Neural crest cell (in vitro differentiated cells): ENCODE results near the gene GPBAR1. TPM values are rescaled to one million over a fixed set of nuclear protein-coding genes. Genes with fewer than 3 reads are reported as not detected.

Experiments
- DNase-seq: peaks from one replicate; pipeline ENCODE4 v3.0.0; 2021; ENCODE audit warnings: low read depth, mixed read lengths, low spot score
- H3K27ac Mint-ChIP-seq: one replicate; pipeline ENCODE4 v1.8.0; 2021; ENCODE audit warnings: mild to moderate bottlenecking, mixed read lengths; ENCODE audit not compliant: unreplicated experiment
- H3K27me3 Mint-ChIP-seq: 2 replicates; pipeline ENCODE4 v1.8.0; 2021; ENCODE audit warnings: low read depth, mild to moderate bottlenecking, mixed read lengths
- H3K36me3 Mint-ChIP-seq: 2 replicates; pipeline ENCODE4 v1.8.0; 2021; ENCODE audit warnings: low read depth, mild to moderate bottlenecking, mixed read lengths
- H3K4me1 Mint-ChIP-seq: 2 replicates; pipeline ENCODE4 v1.8.0; 2021; ENCODE audit warnings: mixed read lengths
- H3K4me3 Mint-ChIP-seq: one replicate; pipeline ENCODE4 v1.8.0; 2021; ENCODE audit warnings: mild to moderate bottlenecking, mixed read lengths
- H3K9me3 Mint-ChIP-seq: 2 replicates; pipeline ENCODE4 v1.8.0; 2021; ENCODE audit warnings: mixed read lengths
- CTCF ChIP-seq: fragments of 200-600 bp; sonication (generic); conservative IDR thresholded peaks from 2 replicates; pipeline ENCODE4 v1.5.0; 2021; ENCODE audit warnings: antibody characterized with exemption, mild to moderate bottlenecking
- total RNA-seq: library from RNA; stranded (reverse); gene quantifications from 2 replicates; pipeline ENCODE4 v1.2.1, GENCODE V29; 2021

The GPBAR1 gene
- total RNA-seq, 1 donor from 2014 or later: 0.14 TPM

- Mint-ChIP-seq H3K36me3 (peaks cover 7% of the 10 kb centered on the region), H3K9me3 (no peaks in the 10 kb centered on the region), H3K27me3 (no peaks in the 10 kb centered on the region), H3K4me3 (peak overlapping the region; percentile 70), H3K4me1 (peaks cover 26% of the 10 kb centered on the region), H3K27ac (no peak overlapping the region)
- TF ChIP-seq CTCF: no peak
- DNase-seq: no peak
Measured at GRCh38 chr2:218264773-218265561, 4.2 kb downstream of the GPBAR1 start.

GRCh38 chr2:218265626-218266025, 4.8 kb downstream of the GPBAR1 start:
- no peak for TF ChIP-seq CTCF
- Mint-ChIP-seq H3K4me1 (peaks cover 26% of the 10 kb centered on the region), H3K27ac (no peak overlapping the region), H3K4me3 (peak overlapping the region; percentile 70), H3K9me3 (no peaks in the 10 kb centered on the region), H3K36me3 (peaks cover 7% of the 10 kb centered on the region), H3K27me3 (no peaks in the 10 kb centered on the region)
- no peak for DNase-seq

- peak overlapping the region; percentile 71 for H3K4me3 Mint-ChIP-seq
- H3K9me3 Mint-ChIP-seq: no peaks in the 10 kb centered on the region
Measured at GRCh38 chr2:218266316-218266979, 5.6 kb downstream of the GPBAR1 start.

GRCh38 chr2:218267259-218267658, 6.4 kb downstream of the GPBAR1 start:
- Mint-ChIP-seq H3K36me3 (peaks cover 7% of the 10 kb centered on the region), H3K27ac (no peak overlapping the region), H3K4me3 (peak overlapping the region; percentile 82), H3K4me1 (peaks cover 33% of the 10 kb centered on the region), H3K27me3 (no peaks in the 10 kb centered on the region), H3K9me3 (no peaks in the 10 kb centered on the region)
- no peak for DNase-seq
- TF ChIP-seq CTCF: no peak

More at GRCh38 chr2:218266316-218266979, 5.6 kb downstream of the GPBAR1 start:
- TF ChIP-seq CTCF: no peak
- H3K4me1 Mint-ChIP-seq: peaks cover 27% of the 10 kb centered on the region
- DNase-seq: no peak
- H3K27me3 Mint-ChIP-seq: no peaks in the 10 kb centered on the region
- no peak overlapping the region for H3K27ac Mint-ChIP-seq
- peaks cover 7% of the 10 kb centered on the region for H3K36me3 Mint-ChIP-seq

GRCh38 chr2:218269900-218270720, 9.3 kb downstream of the GPBAR1 start, which contains the start of the genes AAMP and PNKD:
Gene AAMP (minus strand): TSS chr2:218270137. CDS start chr2:218270086, 51 bp downstream.
Gene PNKD (plus strand): TSS chr2:218270519. CDS start chr2:218270536, 17 bp downstream.
- no peaks in the 10 kb centered on the region for H3K27me3 Mint-ChIP-seq
- peak within 1 kb of the TSS; percentile 98 for H3K4me3 Mint-ChIP-seq
- H3K36me3 Mint-ChIP-seq: peaks cover 7% of the 10 kb centered on the region
- peaks cover 38% of the 10 kb centered on the region for H3K4me1 Mint-ChIP-seq
- peak within 1 kb of the TSS; percentile 95 for H3K27ac Mint-ChIP-seq
- H3K9me3 Mint-ChIP-seq: no peaks in the 10 kb centered on the region
- peak; percentile 100 for DNase-seq
- TF ChIP-seq CTCF: no peak
